Measurements from ENCODE around the gene CENPM.
A peak's percentile ranks its signal among the peaks of the same experiment; 100 is the strongest.

The CENPM gene

DNA sequence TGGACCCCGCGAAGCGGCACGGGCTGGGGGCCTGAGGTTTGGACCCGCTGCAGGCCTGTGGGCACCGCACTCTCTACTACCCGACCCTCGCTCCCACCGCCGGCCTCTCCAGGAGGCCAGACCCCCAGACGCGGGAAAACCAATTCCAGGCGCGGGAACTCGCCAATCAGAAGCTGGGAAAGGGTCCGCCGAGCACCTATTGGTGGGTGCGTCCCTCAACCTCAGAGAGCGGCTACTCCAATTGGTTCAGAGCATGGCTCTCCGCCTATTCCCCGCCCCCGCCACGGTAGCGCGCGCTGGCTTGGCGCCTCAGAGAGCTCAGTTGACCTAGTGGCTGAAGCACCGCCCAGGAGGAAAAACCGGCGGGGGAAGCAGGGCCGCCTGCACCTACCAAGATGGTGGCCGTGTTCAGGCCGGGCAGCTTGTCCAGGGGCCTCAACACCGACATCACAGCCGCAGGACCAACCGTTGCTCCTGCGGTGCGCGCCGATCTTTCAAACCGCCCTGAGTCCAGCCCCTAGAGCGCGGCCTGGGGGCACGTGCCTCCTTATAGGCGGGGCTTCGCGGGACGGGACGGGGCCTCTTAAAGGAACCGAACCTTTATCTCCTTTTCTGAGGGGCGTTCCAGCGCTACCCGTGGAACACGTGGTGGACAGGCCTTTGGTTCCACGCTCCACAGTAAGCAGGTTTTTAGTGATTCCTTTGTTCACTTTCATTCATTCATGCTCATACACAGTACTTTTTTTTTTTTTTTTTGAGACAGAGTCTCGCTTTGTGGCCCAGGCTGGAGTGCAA is at the start of gene CENPM:
TSS of gene CENPM (minus strand) at position 524 of the 795 bp plus-strand sequence. CDS start at position 448, 76 bp downstream.
- peak; percentile 98 for DNase-seq (ENCODE audit: low spot score)

GRCh38 chr22:41995211-41995610 is 48.3 kb upstream of the CENPM start:
- no peak for DNase-seq (ENCODE audit: low spot score)

DNA sequence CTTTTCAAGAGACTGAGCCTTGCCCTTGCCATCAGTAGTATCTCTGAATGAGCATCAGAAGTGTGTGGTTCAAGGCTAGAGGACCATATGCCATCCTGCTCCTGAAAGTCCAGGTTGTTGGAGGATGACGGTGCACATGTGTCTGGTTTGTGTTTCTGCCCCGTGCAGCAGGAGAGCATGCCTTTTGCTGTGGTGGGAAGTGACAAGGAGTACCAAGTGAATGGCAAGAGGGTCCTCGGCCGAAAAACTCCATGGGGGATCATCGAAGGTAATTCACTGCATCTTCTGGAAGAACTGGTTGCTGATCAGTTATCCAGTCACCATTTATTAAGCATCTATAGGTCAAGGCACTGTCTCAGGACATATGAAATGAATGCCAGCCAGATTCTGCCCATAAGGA is 45.5 kb upstream of the CENPM start:
- DNase-seq (ENCODE audit: low spot score): no peak

DNA sequence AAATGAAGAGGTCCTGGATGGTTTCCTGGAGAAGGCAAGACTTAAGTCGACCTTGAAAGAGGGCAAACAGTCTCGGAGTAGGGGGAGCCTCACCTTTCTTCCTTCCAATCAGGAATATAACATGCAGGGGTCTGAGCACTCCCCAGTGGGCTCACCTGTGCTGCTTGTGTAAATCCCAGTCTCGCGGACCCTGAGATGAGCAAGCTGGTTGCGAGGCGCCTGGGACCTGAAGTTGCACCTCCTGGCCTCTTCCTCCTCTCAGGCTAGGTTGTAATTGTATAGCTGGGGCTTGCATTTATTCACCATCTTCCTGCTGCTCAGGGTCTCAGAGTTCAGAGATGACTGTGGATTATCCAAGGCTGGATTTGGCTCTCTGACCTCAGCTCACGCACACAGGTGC is 44.2 kb upstream of the CENPM start:
- no peak for DNase-seq (ENCODE audit: low spot score)

- DNase-seq (ENCODE audit: low spot score): no peak
These were observed 42.3 kb upstream of the CENPM start for GRCh38 chr22:41989246-41989645.

DNA sequence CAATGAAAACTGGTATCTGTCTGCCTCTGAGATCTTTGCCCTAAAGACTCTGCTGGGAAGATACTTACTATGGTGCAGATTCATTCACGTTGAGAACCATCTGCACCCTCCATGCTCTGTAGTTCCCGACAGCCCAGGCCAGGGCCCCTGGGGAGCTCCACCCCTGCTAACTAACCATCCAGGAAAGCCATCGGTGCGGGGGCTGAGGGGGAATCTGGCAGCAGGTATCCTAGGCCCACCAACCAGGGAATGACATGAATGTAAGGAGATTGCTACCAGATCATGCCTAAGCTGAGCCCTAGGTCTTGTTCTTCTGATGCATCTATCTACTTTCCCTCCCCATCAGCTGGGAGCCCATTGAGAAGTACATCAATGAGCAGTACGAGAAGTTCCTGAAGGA is 40.3 kb upstream of the CENPM start:
- DNase-seq (ENCODE audit: low spot score): no peak

GRCh38 chr22:41983513-41984405 is 36.8 kb upstream of the CENPM start:
- DNase-seq (ENCODE audit: low spot score): peak; percentile 57

- DNase-seq (ENCODE audit: low spot score): no peak
These were observed 35.9 kb upstream of the CENPM start for GRCh38 chr22:41982865-41983264.

DNA sequence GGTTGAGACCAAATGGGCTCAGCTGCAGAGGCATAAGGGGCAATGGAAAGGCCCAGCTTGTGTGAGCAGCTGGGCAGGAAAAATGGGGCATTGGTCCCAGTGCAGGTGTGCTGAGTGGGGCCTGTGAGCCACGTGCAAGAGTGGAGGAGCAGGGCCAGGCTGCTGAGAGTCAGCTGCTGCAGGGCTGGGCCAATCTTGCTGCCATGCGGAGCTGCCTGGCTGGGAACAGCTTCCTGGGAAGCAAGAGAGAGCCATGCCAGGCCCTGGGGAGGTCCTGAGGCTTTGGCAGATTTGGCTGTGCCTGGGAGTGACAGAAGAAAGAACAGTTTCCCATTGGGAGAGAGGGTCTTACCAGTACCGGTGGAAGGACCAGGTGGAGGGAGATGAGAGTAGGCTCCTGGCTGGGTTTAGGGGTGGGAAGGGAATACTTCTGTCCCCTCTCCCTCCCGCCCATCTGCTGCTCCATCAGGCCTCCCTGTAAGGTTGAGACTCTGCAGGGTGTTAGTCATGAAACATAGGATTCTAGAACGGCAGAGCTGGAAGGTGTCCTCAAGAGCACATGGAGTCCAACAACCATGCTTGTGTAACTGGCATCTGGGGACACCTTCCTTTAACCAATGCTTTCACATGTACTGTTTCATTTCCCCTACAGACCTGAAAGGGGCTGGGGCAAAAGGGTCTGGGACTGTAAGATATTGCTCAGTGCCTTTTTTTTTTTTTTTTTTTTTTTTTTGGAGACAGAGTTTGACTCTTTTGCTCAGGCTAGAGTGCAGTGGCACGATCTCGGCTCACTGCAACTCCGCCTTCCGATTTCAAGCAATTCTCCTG is 32.7 kb upstream of the CENPM start:
- no peak for DNase-seq (ENCODE audit: low spot score)

DNA sequence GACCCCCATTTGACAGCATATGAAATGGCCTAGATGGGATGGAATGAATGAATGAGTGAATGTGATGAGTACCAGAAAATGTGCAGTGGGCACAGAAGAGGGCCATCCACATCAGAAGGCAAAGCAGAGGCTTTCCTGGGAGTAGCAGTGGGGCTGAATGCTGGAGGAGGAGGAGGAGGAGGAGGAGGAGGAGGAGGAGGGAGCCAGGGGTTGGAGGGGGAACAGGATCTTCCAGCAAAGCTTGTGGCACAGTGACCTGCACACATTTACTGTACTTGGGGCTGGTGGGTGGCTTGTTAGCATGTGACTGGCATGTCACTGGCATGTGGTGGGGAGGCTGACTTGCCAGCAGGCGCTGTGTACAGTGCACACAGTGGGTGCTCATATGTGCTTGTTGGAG is 31.8 kb upstream of the CENPM start:
- DNase-seq (ENCODE audit: low spot score): no peak

GRCh38 chr22:41976961-41977566 is 30.1 kb upstream of the CENPM start:
- DNase-seq (ENCODE audit: low spot score): peak; percentile 23

DNA sequence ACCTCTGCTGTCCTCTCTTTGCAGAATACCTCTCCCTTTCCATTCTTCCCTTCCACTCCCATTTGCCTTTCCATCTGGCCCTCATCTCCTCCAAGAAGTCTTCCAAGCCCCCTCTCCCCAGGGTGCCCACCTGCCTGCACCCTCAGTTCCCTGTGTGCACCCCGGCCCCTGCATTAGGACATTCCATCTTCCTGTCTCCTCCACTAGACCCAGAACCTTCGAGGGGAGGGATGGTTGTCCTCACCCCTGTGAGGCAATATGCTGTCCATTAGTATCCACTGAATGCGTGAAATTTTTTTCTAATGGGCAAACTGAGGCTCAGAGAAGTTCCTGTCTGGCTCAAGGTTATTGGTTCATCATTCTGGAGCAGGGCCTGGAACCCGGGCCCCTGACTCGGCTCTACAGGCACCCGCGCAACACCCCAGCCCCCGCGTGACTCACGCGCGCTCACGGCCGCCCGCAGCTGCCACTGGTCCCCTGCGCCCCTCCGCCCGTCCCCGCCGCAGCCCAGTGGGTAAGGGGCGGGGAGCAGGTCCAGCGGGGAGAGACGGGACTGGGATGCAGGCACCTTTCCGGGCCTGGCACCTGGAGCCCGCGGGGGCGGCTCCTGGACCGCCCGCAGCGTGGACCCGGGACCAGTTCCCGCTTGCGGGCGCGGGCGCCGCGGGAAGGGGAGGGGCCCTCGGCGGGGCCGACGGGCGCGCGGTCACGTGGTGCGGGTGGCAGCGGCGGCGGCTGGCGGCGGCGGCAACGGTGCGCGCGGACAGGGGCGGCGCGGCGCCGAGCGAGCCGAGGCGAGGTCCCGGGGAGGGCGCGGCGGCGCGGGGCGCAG is 29.3 kb upstream of the CENPM start:
- peak; percentile 61 for DNase-seq (ENCODE audit: low spot score)

- no peak for DNase-seq (ENCODE audit: low spot score)
These were observed 28.5 kb upstream of the CENPM start for GRCh38 chr22:41975299-41976069.

DNA sequence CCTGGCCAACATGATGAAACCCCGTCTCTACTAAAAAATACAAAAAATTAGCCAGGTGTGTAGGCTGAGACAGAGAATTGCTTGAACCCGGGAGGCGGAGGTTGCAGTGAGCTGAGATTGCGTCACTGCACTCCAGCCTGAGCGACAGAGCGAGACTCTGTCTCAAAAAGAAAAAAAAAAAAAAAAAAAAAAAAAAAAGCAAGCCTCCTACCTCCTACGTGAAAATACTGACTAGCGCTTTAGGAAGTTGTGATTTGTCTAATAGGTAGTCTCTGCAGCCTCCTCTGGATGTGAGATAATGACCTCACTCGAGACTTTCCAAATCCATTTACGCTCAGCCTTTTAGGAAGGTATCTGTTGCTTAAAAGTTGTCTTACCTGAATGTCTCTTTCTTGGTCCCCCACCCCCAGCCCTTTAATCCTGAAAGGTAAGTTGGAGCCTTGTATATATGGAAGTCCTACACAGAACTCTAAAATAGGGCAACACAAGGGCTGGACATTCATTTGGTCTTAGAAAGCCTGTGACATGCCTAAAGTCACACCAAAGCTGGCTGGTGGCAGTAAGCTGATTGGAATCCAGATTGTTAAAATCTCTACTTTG is 27.8 kb upstream of the CENPM start:
- no peak for DNase-seq (ENCODE audit: low spot score)

DNA sequence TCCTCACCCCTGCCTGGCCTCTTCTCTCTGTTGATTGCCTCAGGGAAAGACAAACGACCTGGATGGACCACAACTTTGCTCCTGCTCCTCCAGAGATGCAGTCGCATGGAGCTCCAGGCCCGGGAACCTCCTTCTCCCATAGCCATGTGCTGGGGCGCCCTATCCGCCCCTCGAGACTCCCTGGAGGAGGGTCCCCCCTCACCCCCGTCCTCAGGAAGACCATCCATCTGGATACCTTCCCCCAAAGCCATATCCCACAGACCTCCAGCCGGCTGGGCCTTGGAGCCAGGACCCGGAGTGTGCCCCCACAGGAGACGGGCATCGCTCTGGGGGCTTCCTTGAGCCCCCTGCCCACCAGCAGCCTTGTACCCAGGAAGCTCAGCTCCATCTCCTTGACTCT is 24.5 kb upstream of the CENPM start:
- DNase-seq (ENCODE audit: low spot score): no peak

- DNase-seq (ENCODE audit: low spot score): no peak
These were observed 23.6 kb upstream of the CENPM start for GRCh38 chr22:41970601-41971000.

GRCh38 chr22:41969110-41969646 is 22.2 kb upstream of the CENPM start, which contains the start of gene SEPTIN3:
Gene SEPTIN3, plus strand, starts transcription at chr22:41969443. Its CDS starts 2,050 bp downstream, at chr22:41971493.
- no peak for DNase-seq (ENCODE audit: low spot score)

DNA sequence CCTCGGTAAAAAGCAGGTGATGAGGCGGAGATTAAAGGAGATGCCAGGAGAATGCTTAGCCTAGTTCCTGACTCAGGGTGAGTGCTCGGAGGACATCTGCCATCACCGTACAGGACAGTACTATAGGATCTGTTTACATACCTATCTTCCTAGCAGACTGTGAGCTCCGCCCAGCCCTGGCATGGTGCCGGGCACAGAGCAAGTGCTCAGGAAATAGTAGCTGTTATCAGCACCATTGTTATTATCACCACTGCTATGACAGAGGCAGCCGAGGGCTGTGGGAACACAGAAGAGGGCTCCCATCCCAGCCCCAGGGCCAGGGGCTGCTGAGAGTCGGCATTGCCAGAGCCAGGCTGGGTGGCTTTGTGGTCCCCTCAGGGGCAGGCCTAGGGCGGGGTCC is 21.6 kb upstream of the CENPM start:
- no peak for DNase-seq (ENCODE audit: low spot score)

GRCh38 chr22:41966607-41967240 is 19.8 kb upstream of the CENPM start:
- DNase-seq (ENCODE audit: low spot score): peak; percentile 88

Data from GM03348 (cell line).